ENCODE results near the gene PDE1C.
A peak's percentile ranks its signal among the peaks of the same experiment; 100 is the strongest.

Gene PDE1C

GRCh38 chr7:32059289-32060011, 10.8 kb downstream of the PDE1C start:
- TF ChIP-seq, protein P1, sequence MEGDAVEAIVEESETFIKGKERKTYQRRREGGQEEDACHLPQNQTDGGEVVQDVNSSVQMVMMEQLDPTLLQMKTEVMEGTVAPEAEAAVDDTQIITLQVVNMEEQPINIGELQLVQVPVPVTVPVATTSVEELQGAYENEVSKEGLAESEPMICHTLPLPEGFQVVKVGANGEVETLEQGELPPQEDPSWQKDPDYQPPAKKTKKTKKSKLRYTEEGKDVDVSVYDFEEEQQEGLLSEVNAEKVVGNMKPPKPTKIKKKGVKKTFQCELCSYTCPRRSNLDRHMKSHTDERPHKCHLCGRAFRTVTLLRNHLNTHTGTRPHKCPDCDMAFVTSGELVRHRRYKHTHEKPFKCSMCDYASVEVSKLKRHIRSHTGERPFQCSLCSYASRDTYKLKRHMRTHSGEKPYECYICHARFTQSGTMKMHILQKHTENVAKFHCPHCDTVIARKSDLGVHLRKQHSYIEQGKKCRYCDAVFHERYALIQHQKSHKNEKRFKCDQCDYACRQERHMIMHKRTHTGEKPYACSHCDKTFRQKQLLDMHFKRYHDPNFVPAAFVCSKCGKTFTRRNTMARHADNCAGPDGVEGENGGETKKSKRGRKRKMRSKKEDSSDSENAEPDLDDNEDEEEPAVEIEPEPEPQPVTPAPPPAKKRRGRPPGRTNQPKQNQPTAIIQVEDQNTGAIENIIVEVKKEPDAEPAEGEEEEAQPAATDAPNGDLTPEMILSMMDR (conservative IDR thresholded peaks at IDR 0.05; ENCODE audit: low read depth, low read length) = no peak
- DNase-seq (ENCODE audit: low read depth) = peak; percentile 8
- no peak overlapping the region for H3K4me3 ChIP-seq (ENCODE audit: low read depth, low read length)

GRCh38 chr7:32058002-32058401, 12.2 kb downstream of the PDE1C start:
- DNase-seq (ENCODE audit: low read depth) = no peak
- TF ChIP-seq, protein P1 (conservative IDR thresholded peaks at IDR 0.05; ENCODE audit: low read depth, low read length) = no peak
- no peak overlapping the region for H3K4me3 ChIP-seq (ENCODE audit: low read depth, low read length)

DNA sequence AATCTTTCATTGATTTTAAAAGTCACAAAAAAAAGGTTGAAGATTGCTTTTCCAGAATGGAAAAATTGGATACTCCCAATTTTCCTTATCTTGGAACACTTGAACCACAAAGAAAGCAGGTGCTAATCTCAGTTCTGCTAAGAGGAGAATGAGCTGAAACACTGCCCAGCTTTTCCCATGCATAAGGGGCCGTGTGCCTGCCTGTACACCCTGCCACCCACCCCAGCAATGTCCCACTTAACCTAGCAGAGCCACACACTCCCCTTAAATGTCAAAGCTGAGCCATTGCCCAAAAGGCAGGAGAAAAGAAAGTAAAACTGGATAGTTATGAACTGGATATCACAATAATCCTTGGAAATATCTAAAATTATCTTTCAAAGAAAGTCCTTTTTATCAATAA, 13.4 kb downstream of the PDE1C start:
- TF ChIP-seq, protein P1 (conservative IDR thresholded peaks at IDR 0.05; ENCODE audit: low read depth, low read length) = no peak
- no peak overlapping the region for H3K4me3 ChIP-seq (ENCODE audit: low read depth, low read length)
- DNase-seq (ENCODE audit: low read depth) = no peak

DNA sequence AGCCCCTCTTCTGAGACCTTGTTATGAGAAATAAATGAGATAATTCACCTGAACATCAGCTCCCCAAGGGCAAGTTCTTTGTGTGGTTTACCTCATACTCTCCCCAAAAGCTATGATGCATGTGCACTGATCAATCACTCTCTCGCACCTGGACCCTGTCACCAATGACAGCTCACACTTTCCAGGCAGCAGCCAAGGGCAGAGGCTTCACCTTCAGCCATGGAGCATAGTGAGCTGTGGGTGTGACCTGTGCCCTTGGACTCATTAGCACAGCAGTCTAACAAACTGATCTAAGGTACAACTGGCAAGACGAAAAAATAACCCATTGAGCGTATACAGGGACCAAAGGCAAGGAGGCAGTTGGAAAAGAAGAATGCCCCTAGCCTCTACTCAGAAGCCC, 17.0 kb downstream of the PDE1C start:
- TF ChIP-seq, protein P1 (conservative IDR thresholded peaks at IDR 0.05; ENCODE audit: low read depth, low read length) = no peak
- no peak overlapping the region for H3K4me3 ChIP-seq (ENCODE audit: low read depth, low read length)
- no peak for DNase-seq (ENCODE audit: low read depth)

GRCh38 chr7:32051128-32051527, 19.1 kb downstream of the PDE1C start:
- TF ChIP-seq, protein P1 (conservative IDR thresholded peaks at IDR 0.05; ENCODE audit: low read depth, low read length) = no peak
- no peak overlapping the region for H3K4me3 ChIP-seq (ENCODE audit: low read depth, low read length)
- DNase-seq (ENCODE audit: low read depth) = no peak

GRCh38 chr7:32049599-32049998, 20.6 kb downstream of the PDE1C start:
- H3K4me3 ChIP-seq (ENCODE audit: low read depth, low read length) = no peak overlapping the region
- TF ChIP-seq, protein P1 (conservative IDR thresholded peaks at IDR 0.05; ENCODE audit: low read depth, low read length) = no peak
- no peak for DNase-seq (ENCODE audit: low read depth)

DNA sequence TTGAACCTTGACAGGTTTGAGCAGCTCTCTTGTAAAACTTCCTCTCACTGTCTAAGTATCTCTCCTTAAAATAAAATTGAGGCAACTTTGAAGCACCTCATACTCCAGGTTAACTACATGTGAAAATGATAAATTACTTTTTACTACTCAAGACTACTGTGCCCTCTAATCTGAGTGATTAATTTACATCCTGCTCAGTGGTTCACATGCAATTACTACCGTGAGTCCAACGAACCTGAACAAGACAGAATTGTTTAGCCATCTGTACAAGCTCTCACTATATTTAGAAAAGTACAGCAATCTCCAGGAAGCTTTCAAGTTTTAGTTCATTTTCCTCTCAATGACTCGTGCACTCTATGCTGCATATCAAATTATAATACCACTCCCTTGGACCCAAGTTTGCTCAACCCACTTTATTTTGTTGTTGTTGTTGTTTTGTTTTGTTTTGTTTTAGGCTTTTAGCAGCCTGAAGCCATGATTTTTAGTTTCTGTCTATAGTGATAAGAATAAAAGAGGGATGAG, 21.2 kb downstream of the PDE1C start:
- no peak for DNase-seq (ENCODE audit: low read depth)
- TF ChIP-seq, protein P1 (conservative IDR thresholded peaks at IDR 0.05; ENCODE audit: low read depth, low read length) = no peak

More for the DNA sequence above, 21.2 kb downstream of the PDE1C start:
- H3K4me3 ChIP-seq (ENCODE audit: low read depth, low read length) = no peak overlapping the region
